ENCODE data around the gene CGB1. TPM values are rescaled to one million over a fixed set of nuclear protein-coding genes. Genes with fewer than 3 reads are reported as not detected.

Gene CGB1
- total RNA-seq, 1 experiment from 2014 or later: not detected

- no peak within 1 kb of the TSS for H4K8ac ChIP-seq (replicated peaks; ENCODE audit: insufficient read length, low read depth, low read length)
- no peaks in the 10 kb centered on the region for H4K20me1 ChIP-seq (ENCODE audit: control insufficient read depth, insufficient read depth, insufficient read length)
- peak within 1 kb of the TSS; percentile 95 for H3K18ac ChIP-seq (ENCODE audit: insufficient read length, low read depth, low read length)
- H3K23ac ChIP-seq (ENCODE audit: insufficient read length, low read depth, low read length): no peak within 1 kb of the TSS
- peak within 1 kb of the TSS; percentile 89 for H3K9ac ChIP-seq (ENCODE audit: extremely low read depth, insufficient read length, low read length)
- H3K27ac ChIP-seq (ENCODE audit: insufficient read length, low read depth, low read length): no peak within 1 kb of the TSS
- Mint-ChIP-seq H3K36me3 (ENCODE audit: insufficient read depth in 1 of 3, low read depth in 3 of 3) (peaks cover 29 to 39% (median 35%) of the 10 kb centered on the region in 3 experiments), H3K4me1 (peaks cover 12 to 20% of the 10 kb centered on the region in 2 experiments), H3K27ac (peak within 1 kb of the TSS; percentile 90 to 99 (median 98)), H3K27me3 (ENCODE audit: low read depth) (peaks cover 19% of the 10 kb centered on the region), H3K9me3 (peaks cover 3% of the 10 kb centered on the region in 2 experiments; a peak in 3 of 5 replicates), H3K4me3 (peak within 1 kb of the TSS; percentile 95 to 98)
- peak within 1 kb of the TSS; percentile 90 for H3K4me2 ChIP-seq (ENCODE audit: insufficient read depth, insufficient read length, low read length)
- H4K91ac ChIP-seq (ENCODE audit: insufficient read length, low read depth, low read length): no peak within 1 kb of the TSS
- no peaks in the 10 kb centered on the region for H3K9me3 ChIP-seq (ENCODE audit: control insufficient read depth, low read depth, low read length)
- H2BK12ac ChIP-seq (ENCODE audit: insufficient read length, low read depth, low read length): no peak within 1 kb of the TSS
- peak; percentile 99 for DNase-seq
- H3K23me2 ChIP-seq (ENCODE audit: insufficient read length, low read depth, low read length, poor library complexity, severe bottlenecking): peaks cover 7% of the 10 kb centered on the region
- H3K56ac ChIP-seq (ENCODE audit: insufficient read length, low read depth, low read length): no peak within 1 kb of the TSS
- no peak within 1 kb of the TSS for H2AK5ac ChIP-seq (ENCODE audit: insufficient read length, low read length)
- H3T11ph ChIP-seq (ENCODE audit: low read length): no peak within 1 kb of the TSS
- no peak within 1 kb of the TSS for H4K5ac ChIP-seq (ENCODE audit: insufficient read length, low read depth, low read length)
- H2BK5ac ChIP-seq (ENCODE audit: insufficient read length, low read length): no peak within 1 kb of the TSS
- no peak within 1 kb of the TSS; the same call in 1 of the 2 replicates for H3K4ac ChIP-seq (ENCODE audit: low read depth, low read length)
- no peak within 1 kb of the TSS for H2BK120ac ChIP-seq (ENCODE audit: low read depth, low read length, poor library complexity, severe bottlenecking)
- no peak within 1 kb of the TSS for H2AFZ ChIP-seq (ENCODE audit: low read length)
- WGBS (ENCODE audit: extremely low coverage, insufficient read length, low lambda C conversion rate): no CpG with 5 or more reads among the region's 89 CpGs
- no peak within 1 kb of the TSS for H2BK20ac ChIP-seq (ENCODE audit: low read depth, low read length, poor library complexity, severe bottlenecking)
- TF ChIP-seq CTCF (conservative IDR thresholded peaks at IDR 0.05): no peak
- H2BK15ac ChIP-seq (ENCODE audit: low read depth, low read length): no peak within 1 kb of the TSS
- no peaks in the 10 kb centered on the region for H3K27me3 ChIP-seq (ENCODE audit: insufficient read depth, low read length)
- peaks cover 30% of the 10 kb centered on the region for H3K79me2 ChIP-seq (ENCODE audit: insufficient read depth, low read length)
- H3K14ac ChIP-seq (ENCODE audit: insufficient read depth, low read length): peak within 1 kb of the TSS; percentile 97
- H3K4me1 ChIP-seq (ENCODE audit: insufficient read depth, low read length): peaks cover 2% of the 10 kb centered on the region; the same call in 1 of the 2 replicates
- H3K79me1 ChIP-seq (ENCODE audit: insufficient read depth, low read depth, low read length, poor library complexity, severe bottlenecking): peaks cover 6% of the 10 kb centered on the region
These were observed 48.5 kb upstream of the CGB1 start, which contains the start of gene SNRNP70 for GRCh38 chr19:49085020-49085867. Gene SNRNP70, plus strand, starts transcription at chr19:49085451. Its CDS starts 964 bp downstream, at chr19:49086415.

Measured in H9 (cell line).